NCI-H1105 treated with DMSO at 0.1 percent for 48 hours (cell line): Measurements from ENCODE around the gene PHACTR2.
"Not testable (repeated sequence)": the region's sequence is repeated elsewhere in the genome, so short reads cannot be mapped to it uniquely, and the experiment has no call there.

Experiments used
- DNase-seq: peaks from one replicate; lab custom pipeline; 2025; lab: John Stamatoyannopoulos, UW

The PHACTR2 gene

DNA sequence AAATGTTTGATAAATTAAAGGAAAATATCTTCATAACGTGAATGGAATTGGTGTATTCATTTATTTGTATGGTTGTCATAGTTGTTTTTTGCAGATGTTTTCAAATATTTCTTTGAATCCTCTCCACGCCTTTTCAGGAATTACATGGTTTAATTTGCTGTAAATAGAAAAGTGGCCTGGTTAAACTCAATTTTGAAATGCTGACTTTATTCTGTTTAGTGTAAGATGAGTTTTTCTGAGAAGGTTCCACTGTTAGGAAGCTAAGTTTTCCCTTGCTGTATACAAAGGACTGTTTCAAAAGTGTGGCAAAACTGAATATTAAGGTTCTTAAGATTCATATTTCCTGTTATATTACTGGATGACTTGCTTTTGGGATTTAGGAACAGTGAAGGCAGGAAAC is 186.0 kb downstream of the PHACTR2 start:
- DNase-seq, result no peak

DNA sequence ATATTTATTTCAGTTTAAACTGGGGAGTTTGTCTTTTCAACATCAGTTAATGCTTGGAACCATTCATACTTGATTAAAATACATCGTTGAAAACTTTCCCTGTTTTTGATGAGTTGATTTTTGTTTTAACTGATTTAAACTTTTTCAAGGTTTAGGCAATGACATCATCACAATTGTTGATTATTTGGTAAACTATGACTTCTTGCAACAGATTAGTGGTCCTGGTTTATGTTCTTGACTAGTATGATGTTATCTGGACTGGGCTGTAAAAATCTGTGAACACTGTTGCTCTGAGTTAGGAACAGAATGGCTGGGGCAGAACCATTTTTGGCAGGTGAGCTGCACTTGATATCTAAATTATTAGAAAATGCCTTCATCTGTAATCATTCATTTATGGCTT is 186.5 kb downstream of the PHACTR2 start, which contains the start of gene ZC2HC1B:
Gene ZC2HC1B (plus strand): TSS at position 241 of the 400 bp plus-strand sequence. CDS start 66 bp downstream, at position 307.
- no peak for DNase-seq

DNA sequence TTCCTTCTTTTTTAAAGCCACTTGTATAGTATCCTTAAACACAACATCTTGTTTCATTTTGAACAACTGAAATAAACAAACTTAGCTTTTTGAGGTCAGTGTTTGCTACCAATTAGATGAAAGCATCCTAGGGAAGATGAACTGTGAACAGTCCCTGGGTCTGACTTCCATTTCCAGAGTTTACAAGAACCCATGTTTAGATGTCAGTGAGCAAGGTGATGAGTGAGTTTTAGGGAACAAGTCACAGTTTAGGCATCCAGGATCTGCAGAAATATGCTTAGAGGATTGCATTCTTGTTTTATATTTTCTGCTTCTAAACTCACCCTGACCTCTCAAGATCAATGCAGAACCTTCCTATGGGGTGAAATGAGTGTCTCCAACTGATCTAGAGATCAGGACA is 189.5 kb downstream of the PHACTR2 start:
- no peak for DNase-seq

GRCh38 chr6:143868808-143869207 is 191.0 kb downstream of the PHACTR2 start:
- DNase-seq, result not testable (repeated sequence)

- not testable (repeated sequence) for DNase-seq
Measured at GRCh38 chr6:143871202-143871730, 193.5 kb downstream of the PHACTR2 start.

GRCh38 chr6:143872201-143872600 is 194.4 kb downstream of the PHACTR2 start:
- DNase-seq, result no peak

GRCh38 chr6:143873600-143873999 is 195.8 kb downstream of the PHACTR2 start:
- not testable (repeated sequence) for DNase-seq

DNA sequence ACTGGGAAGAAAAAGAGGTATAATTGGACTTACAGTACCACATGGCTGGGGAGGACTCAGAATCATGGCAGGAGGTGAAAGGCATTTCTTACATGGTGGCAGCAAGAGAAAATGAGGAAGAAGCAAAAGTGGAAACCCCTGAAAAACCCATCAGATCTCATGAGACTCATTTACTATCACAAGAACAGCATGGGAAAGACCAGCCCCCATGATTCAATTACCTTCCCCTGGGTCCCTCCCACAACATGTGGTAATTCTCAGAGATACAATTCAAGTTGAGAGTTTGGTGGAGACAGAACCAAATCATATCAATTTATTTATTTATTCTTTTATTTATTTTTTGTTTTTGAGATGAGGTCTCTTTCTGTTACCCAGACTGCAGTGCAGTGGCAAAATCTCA is 196.7 kb downstream of the PHACTR2 start:
- not testable (repeated sequence) for DNase-seq

GRCh38 chr6:143877584-143878271 is 200.0 kb downstream of the PHACTR2 start:
- DNase-seq, result no peak

- no peak for DNase-seq
Measured at GRCh38 chr6:143878272-143878760, 200.6 kb downstream of the PHACTR2 start.

DNA sequence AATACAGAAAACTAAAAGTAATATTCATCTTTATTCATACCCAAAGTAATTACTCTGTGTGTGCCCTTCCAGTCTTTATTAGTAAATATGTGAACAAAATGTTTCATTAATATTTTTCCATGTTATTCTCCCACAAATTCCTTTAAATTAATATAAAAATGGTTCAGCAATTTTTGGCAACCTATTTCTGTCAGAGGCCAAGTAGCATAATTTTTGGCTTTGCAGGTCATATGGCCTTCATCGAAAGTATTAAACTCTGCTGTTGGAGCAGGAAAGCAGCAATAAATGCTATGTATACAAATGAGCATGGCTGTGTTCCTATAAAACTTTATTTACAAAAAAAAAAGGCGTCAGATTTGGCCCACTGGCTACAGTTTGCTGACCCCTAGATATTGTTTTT is 202.6 kb downstream of the PHACTR2 start:
- no peak for DNase-seq
